Right lobe of liver (tissue), 6 donors: ENCODE measurements around the gene ADARB2. TPM values are rescaled to one million over a fixed set of nuclear protein-coding genes. Genes with fewer than 3 reads are reported as not detected.
A peak's percentile ranks its signal among the peaks of the same experiment; 100 is the strongest.

Experiments used
- ATAC-seq, 4 donors: fragments of 200-7000 bp; cut with Tn5 transposase; one replicate each; pipeline ENCODE4 v1.9.1; 2020; ENCODE audit warnings: mild to moderate bottlenecking in 4 of 4, moderate library complexity in 4 of 4
- DNase-seq, 3 donors: peaks; one replicate each; pipeline ENCODE4 v3.0.0-alpha.2; 2020
- H3K27ac ChIP-seq, 3 donors: fragments of 200-600 bp; one replicate each; pipeline ENCODE4 v1.8.0; 2022
- H3K27me3 ChIP-seq, 2 donors: fragments of 200-600 bp; one replicate each; pipeline ENCODE4 v1.8.0; 2022
- H3K36me3 ChIP-seq, 4 donors: fragments of 200-600 bp; sonication (generic) in 1 of 4; one replicate each; pipeline versions ENCODE4 v1.5.1 to v1.8.0; 2017 to 2022; ENCODE audit warnings: control low read depth in 1 of 4
- H3K4me1 ChIP-seq, 4 donors: fragments of 200-600 bp; sonication (generic) in 1 of 4; one replicate each; pipeline versions ENCODE4 v1.5.1 to v1.8.0; 2017 to 2022; ENCODE audit warnings: control low read depth in 1 of 4
- H3K4me3 ChIP-seq, 3 donors: fragments of 200-600 bp; one replicate each; pipeline ENCODE4 v1.8.0; 2022
- H3K9me3 ChIP-seq, 4 donors: fragments of 200-600 bp; sonication (generic) in 1 of 4; one replicate each; pipeline versions ENCODE4 v1.5.1 to v1.8.0; 2017 to 2022; ENCODE audit warnings: control low read depth in 1 of 4
- POLR2A ChIP-seq: fragments of 450-650 bp; IDR thresholded peaks from one replicate; pipeline ENCODE4 v1.6.1; 2017; ENCODE audit warnings: antibody characterized with exemption, mild to moderate bottlenecking
- WGBS: methylation state at CpG from one replicate; pipeline ENCODE4 v1.1.6; 2018; ENCODE audit warnings: low coverage, low lambda C conversion rate; ENCODE audit not compliant: insufficient coverage; ENCODE audit errors: missing lambda C conversion rate; 5-methylcytosine and 5-hydroxymethylcytosine counted together
- intact Hi-C, 2 donors: fragments of 100-400 bp; cut with DNase I; formaldehyde crosslinking; loops; one replicate each; pipeline versions ENCODE4 v1.11.2 to v1.14.1; 2022
- total RNA-seq, 6 experiments: library from RNA; depleted of rRNA in 2 of 6; stranded (reverse); fragments of >200 nt in 2 of 6; fragmentation: NEBNext Ultra II Directional in 3 of 6; extraction: Animal tissue kit (Norgen Biotek cat#: 25700) in 3 of 6; gene quantifications; one replicate each; pipeline versions ENCODE4 v1.1.0 to v1.2.4, GENCODE V29; 2016 to 2023
- TF ChIP-seq, protein P1 (sequence below), 4 donors: fragments of 200-600 bp in 3 of 4; fragments of 450-650 bp in 1 of 4; IDR thresholded peaks; one replicate each; pipeline versions ENCODE4 v1.5.1 to v1.8.0; 2016 to 2022; ENCODE audit warnings: antibody characterized with exemption in 4 of 4, mild to moderate bottlenecking in 2 of 4
- donor health status: DM: no; HTN: yes; CAD: no.
- donor health status: DM: no; HTN: no; CAD: no.
- donor health status: DM: no; HTN: no; CAD: no.
- donor health status: DM: no; HTN: yes; CAD: no.
- donor health status: DM: no; HTN: yes; CAD: no.

ADARB2 gene
- total RNA-seq, 6 experiments from 2014 or later: 0.07 to 0.68 (median 0.42) TPM

DNA sequence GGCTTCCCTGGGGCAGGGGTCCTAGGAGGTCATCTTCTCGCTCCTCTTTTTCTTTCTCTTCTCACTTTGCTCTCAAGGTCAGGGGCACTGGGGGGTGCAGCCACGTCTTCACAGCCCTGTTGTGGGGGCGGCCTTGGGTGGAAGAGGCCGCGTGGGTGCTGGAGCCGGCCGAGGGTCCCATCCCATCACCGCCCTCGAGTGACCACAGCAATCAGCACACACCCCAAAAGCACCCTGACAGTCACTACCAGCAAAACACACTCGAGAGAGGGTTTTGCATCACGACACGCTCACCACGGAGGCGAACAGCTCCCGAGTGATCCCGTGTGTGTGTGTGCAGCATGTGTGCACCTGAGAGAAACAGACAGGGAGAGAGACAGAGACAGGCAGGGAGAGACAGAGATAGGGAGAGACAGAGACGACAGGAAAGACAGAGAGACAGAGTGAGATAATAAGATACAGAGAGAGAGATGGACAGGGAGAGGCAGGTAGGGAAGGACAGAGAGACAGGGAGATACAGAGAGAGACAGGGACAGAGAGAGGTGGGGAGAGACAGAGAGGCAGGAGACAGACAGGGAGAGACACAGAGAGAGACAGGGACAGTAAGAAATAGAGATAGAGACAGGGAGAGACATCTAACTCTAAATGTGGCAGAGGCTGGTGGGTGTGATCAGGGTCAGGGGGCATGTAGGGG lies 580.3 kb downstream of the ADARB2 start:
- DNase-seq (no peak), ATAC-seq (no peak)
- Histone ChIP-seq H3K36me3 (no peaks in the 10 kb centered on the region), H3K4me3 (no peak overlapping the region), H3K27me3 (no peaks in the 10 kb centered on the region), H3K27ac (no peak overlapping the region), H3K9me3 (no peaks in the 10 kb centered on the region), H3K4me1 (no peaks in the 10 kb centered on the region)
- TF ChIP-seq, protein P1, sequence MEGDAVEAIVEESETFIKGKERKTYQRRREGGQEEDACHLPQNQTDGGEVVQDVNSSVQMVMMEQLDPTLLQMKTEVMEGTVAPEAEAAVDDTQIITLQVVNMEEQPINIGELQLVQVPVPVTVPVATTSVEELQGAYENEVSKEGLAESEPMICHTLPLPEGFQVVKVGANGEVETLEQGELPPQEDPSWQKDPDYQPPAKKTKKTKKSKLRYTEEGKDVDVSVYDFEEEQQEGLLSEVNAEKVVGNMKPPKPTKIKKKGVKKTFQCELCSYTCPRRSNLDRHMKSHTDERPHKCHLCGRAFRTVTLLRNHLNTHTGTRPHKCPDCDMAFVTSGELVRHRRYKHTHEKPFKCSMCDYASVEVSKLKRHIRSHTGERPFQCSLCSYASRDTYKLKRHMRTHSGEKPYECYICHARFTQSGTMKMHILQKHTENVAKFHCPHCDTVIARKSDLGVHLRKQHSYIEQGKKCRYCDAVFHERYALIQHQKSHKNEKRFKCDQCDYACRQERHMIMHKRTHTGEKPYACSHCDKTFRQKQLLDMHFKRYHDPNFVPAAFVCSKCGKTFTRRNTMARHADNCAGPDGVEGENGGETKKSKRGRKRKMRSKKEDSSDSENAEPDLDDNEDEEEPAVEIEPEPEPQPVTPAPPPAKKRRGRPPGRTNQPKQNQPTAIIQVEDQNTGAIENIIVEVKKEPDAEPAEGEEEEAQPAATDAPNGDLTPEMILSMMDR (IDR thresholded peaks at IDR 0.05): no peak
- no peak for TF ChIP-seq POLR2A
- 84% methylated on average over 8 of the region's 17 CpGs for WGBS
- intact Hi-C loops: no loop called here

DNA sequence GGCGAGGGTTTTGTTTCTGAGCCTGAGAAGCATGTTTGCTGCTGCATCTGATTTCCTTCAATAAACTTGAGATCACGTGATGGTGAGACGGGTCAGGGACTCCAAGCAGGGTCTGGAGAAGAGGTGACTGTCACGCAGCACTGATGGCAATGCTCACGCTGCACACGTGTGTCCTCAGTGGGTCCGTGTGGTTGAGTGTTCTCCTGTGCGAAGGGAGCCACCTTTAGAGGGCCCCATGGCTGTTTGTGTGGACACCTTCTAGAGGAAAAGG lies 580.8 kb downstream of the ADARB2 start:
- Histone ChIP-seq H3K9me3 (no peaks in the 10 kb centered on the region), H3K4me1 (no peaks in the 10 kb centered on the region), H3K4me3 (no peak overlapping the region), H3K27ac (no peak overlapping the region), H3K27me3 (no peaks in the 10 kb centered on the region), H3K36me3 (no peaks in the 10 kb centered on the region)
- no peak for DNase-seq
- intact Hi-C loops: no loop called here
- no peak for TF ChIP-seq POLR2A
- TF ChIP-seq, protein P1 (IDR thresholded peaks at IDR 0.05): no peak
- 46% methylated on average over 2 of the region's 8 CpGs for WGBS
- no peak for ATAC-seq

- DNase-seq (no peak), ATAC-seq (peak in 1 of 4 donors; percentile 23)
- no peaks in the 10 kb centered on the region for H3K27me3 ChIP-seq
- H3K4me1 ChIP-seq: no peaks in the 10 kb centered on the region
- no peaks in the 10 kb centered on the region for H3K36me3 ChIP-seq
- no peak overlapping the region for H3K27ac ChIP-seq
- H3K9me3 ChIP-seq: no peaks in the 10 kb centered on the region
- intact Hi-C loops: no loop called here
- H3K4me3 ChIP-seq: no peak overlapping the region
- WGBS: 82% methylated on average over 8 of the region's 20 CpGs
- TF ChIP-seq, protein P1 (IDR thresholded peaks at IDR 0.05): no peak
- TF ChIP-seq POLR2A: no peak
Measured at GRCh38 chr10:1155791-1156615, 581.3 kb downstream of the ADARB2 start.

- no peak for TF ChIP-seq POLR2A
- TF ChIP-seq, protein P1 (IDR thresholded peaks at IDR 0.05): no peak
- Histone ChIP-seq H3K27me3 (no peaks in the 10 kb centered on the region), H3K4me3 (no peak overlapping the region), H3K36me3 (no peaks in the 10 kb centered on the region), H3K9me3 (no peaks in the 10 kb centered on the region), H3K27ac (no peak overlapping the region), H3K4me1 (no peaks in the 10 kb centered on the region)
- intact Hi-C loops: no loop called here
- ATAC-seq (no peak), DNase-seq (no peak)
- WGBS: 70% methylated on average over 8 of the region's 9 CpGs
Measured at GRCh38 chr10:1154531-1155295, 582.6 kb downstream of the ADARB2 start.
